ENCODE measurements around the gene ATP5ME. TPM values are rescaled to one million over a fixed set of nuclear protein-coding genes. Genes with fewer than 3 reads are reported as not detected.
A peak's percentile ranks its signal among the peaks of the same experiment; 100 is the strongest.

Gene ATP5ME
- total RNA-seq (83.8 and 143 TPM in 2 replicates), polyA plus RNA-seq (641 and 669 TPM in 2 replicates)

- Histone ChIP-seq H3K36me3 (replicated peaks; ENCODE audit: insufficient read depth, low read depth) (no peaks in the 10 kb centered on the region), H3K79me2 (peaks cover 25% of the 10 kb centered on the region), H3K4me3 (peak within 1 kb of the TSS; percentile 86), H3K4me2 (peak within 1 kb of the TSS; percentile 100), H3K27ac (peak within 1 kb of the TSS; percentile 94), H3K4me1 (ENCODE audit: insufficient read depth) (peaks cover 18% of the 10 kb centered on the region), H4K20me1 (ENCODE audit: insufficient read depth, poor library complexity, severe bottlenecking) (no peaks in the 10 kb centered on the region), H3K9me2 (replicated peaks; ENCODE audit: insufficient read depth) (no peaks in the 10 kb centered on the region), H2AFZ (peak within 1 kb of the TSS; percentile 80), H3K27me3 (no peaks in the 10 kb centered on the region), H3K9me3 (ENCODE audit: low read depth) (no peaks in the 10 kb centered on the region)
- DNase-seq (ENCODE audit: low spot score) = peak; percentile 97
- TF ChIP-seq EZH2 (IDR thresholded peaks at IDR 0.05; ENCODE audit: borderline replicate concordance) (no peak), CTCF (IDR thresholded peaks at IDR 0.05; ENCODE audit: poor library complexity) (peak; percentile 99)
- WGBS (ENCODE audit: low lambda C conversion rate, missing lambda C conversion rate) = 2% methylated on average over 71 of the region's 84 CpGs
Observed at GRCh38 chr4:674172-675035, at the start of gene ATP5ME, which contains the start of gene MYL5. Gene ATP5ME, minus strand, starts transcription at chr4:674276. Its CDS starts 29 bp downstream, at chr4:674247. Gene MYL5, plus strand, starts transcription at chr4:674542. Its CDS starts 3,485 bp downstream, at chr4:678027.

DNA sequence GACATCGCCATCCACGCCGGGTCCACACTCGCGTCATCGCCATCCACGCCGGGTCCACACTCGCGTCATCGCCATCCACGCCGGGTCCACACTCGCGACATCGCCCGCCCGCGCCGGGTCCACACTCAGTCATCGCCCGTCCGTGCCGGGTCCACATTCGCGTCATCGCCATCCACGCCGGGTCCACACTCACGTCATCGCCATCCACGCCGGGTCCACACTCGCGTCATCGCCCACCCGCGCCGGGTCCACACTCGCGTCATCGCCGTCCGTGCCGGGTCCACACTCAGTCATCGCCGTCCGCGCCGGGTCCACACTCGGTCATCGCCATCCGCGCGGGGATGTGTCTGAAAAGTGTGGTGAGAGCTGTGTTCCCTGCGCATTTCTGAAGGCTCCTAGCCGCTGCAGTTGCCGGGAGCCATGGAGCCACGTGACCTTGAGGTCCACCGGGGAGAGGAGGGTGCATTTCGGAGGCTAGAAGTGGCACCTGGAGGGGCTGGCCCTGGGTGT lies 48.8 kb upstream of the ATP5ME start:
- Histone ChIP-seq H3K36me3 (replicated peaks; ENCODE audit: insufficient read depth, low read depth) (no peaks in the 10 kb centered on the region), H3K27ac (no peak overlapping the region), H3K4me3 (no peak overlapping the region), H3K27me3 (no peaks in the 10 kb centered on the region), H3K9me2 (replicated peaks; ENCODE audit: insufficient read depth) (no peaks in the 10 kb centered on the region), H3K79me2 (peaks cover 93% of the 10 kb centered on the region), H3K4me2 (no peak overlapping the region), H3K9me3 (ENCODE audit: low read depth) (no peaks in the 10 kb centered on the region), H4K20me1 (ENCODE audit: insufficient read depth, poor library complexity, severe bottlenecking) (peaks cover 79% of the 10 kb centered on the region), H2AFZ (no peak overlapping the region), H3K4me1 (ENCODE audit: insufficient read depth) (peaks cover 3% of the 10 kb centered on the region)
- TF ChIP-seq CTCF (IDR thresholded peaks at IDR 0.05; ENCODE audit: poor library complexity) = no peak
- TF ChIP-seq EZH2 (IDR thresholded peaks at IDR 0.05; ENCODE audit: borderline replicate concordance) = no peak
- no peak for TF ChIP-seq EZH2phosphoT487 (IDR thresholded peaks at IDR 0.05; ENCODE audit: low read depth, severe bottlenecking, unreplicated experiment)
- DNase-seq (ENCODE audit: low spot score) = no peak
- WGBS (ENCODE audit: low lambda C conversion rate, missing lambda C conversion rate) = over 99% methylated on average over 22 of the region's 61 CpGs

DNA sequence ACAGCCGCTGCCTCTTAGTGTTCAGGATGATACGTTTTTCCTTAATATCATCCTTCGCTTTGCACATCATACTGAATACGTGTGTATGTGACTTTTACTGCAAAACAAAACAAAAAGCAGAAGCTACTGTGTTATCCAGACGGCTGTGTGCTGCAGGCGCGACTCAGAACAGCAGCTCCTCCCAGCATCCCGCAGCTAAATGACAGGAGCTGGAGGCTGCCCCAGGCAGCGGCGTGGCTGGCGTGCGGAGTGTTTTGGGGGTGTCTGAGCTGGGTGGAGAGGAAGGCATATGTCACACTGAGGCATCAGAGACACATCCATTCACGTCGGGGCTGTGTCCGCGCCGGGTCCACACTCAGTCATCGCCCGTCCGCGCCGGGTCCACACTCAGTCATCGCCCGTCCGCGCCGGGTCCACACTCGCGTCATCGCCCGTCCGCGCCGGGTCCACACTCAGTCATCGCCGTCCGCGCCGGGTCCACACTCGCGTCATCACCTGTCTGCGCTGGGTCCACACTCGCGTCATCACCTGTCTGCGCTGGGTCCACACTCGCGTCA lies 48.2 kb upstream of the ATP5ME start:
- no peak overlapping the region for H3K4me3 ChIP-seq
- no peak overlapping the region for H2AFZ ChIP-seq
- no peaks in the 10 kb centered on the region for H3K9me3 ChIP-seq (ENCODE audit: low read depth)
- TF ChIP-seq CTCF (IDR thresholded peaks at IDR 0.05; ENCODE audit: poor library complexity) (no peak), EZH2phosphoT487 (IDR thresholded peaks at IDR 0.05; ENCODE audit: low read depth, severe bottlenecking, unreplicated experiment) (no peak), EZH2 (IDR thresholded peaks at IDR 0.05; ENCODE audit: borderline replicate concordance) (no peak)
- no peaks in the 10 kb centered on the region for H3K27me3 ChIP-seq
- H3K9me2 ChIP-seq (replicated peaks; ENCODE audit: insufficient read depth) = no peaks in the 10 kb centered on the region
- no peak overlapping the region for H3K27ac ChIP-seq
- no peak for DNase-seq (ENCODE audit: low spot score)
- peaks cover 3% of the 10 kb centered on the region for H3K4me1 ChIP-seq (ENCODE audit: insufficient read depth)
- 96% methylated on average over 21 of the region's 47 CpGs for WGBS (ENCODE audit: low lambda C conversion rate, missing lambda C conversion rate)
- H3K36me3 ChIP-seq (replicated peaks; ENCODE audit: insufficient read depth, low read depth) = no peaks in the 10 kb centered on the region
- H4K20me1 ChIP-seq (ENCODE audit: insufficient read depth, poor library complexity, severe bottlenecking) = peaks cover 80% of the 10 kb centered on the region
- no peak overlapping the region for H3K4me2 ChIP-seq
- H3K79me2 ChIP-seq = peaks cover 93% of the 10 kb centered on the region
